DMS153 (cell line): ENCODE results near the gene METTL1.
A peak's percentile ranks its signal among the peaks of the same experiment; 100 is the strongest.

Experiments
- DNase-seq: peaks from one replicate; lab custom pipeline; 2025; lab: John Stamatoyannopoulos, UW

The METTL1 gene

GRCh38 chr12:57767305-57767698, 4.6 kb downstream of the METTL1 start:
- DNase-seq, result no peak

GRCh38 chr12:57766464-57767304, 5.2 kb downstream of the METTL1 start, which contains the start of gene CYP27B1:
Gene CYP27B1 (minus strand): TSS chr12:57767078. CDS start chr12:57767041, 37 bp downstream.
- no peak for DNase-seq

- no peak for DNase-seq
These were observed 6.0 kb downstream of the METTL1 start for GRCh38 chr12:57765698-57766463.

GRCh38 chr12:57765003-57765697, 6.8 kb downstream of the METTL1 start:
- DNase-seq, result no peak

- peak; percentile 26 for DNase-seq
These were observed 7.3 kb downstream of the METTL1 start for GRCh38 chr12:57764662-57765002.

- DNase-seq, result no peak
These were observed 7.8 kb downstream of the METTL1 start for GRCh38 chr12:57763881-57764661.

- DNase-seq, result no peak
These were observed 9.4 kb downstream of the METTL1 start for GRCh38 chr12:57762463-57762862.

GRCh38 chr12:57761391-57761998, 10.4 kb downstream of the METTL1 start:
- no peak for DNase-seq

GRCh38 chr12:57760347-57760982, 11.4 kb downstream of the METTL1 start:
- DNase-seq, result no peak

- DNase-seq, result no peak
These were observed 12.4 kb downstream of the METTL1 start for GRCh38 chr12:57759360-57759980.

- no peak for DNase-seq
These were observed 13.1 kb downstream of the METTL1 start for GRCh38 chr12:57758552-57759359.

- DNase-seq, result no peak
These were observed 14.1 kb downstream of the METTL1 start for GRCh38 chr12:57757771-57758170.

- no peak for DNase-seq
These were observed 15.2 kb downstream of the METTL1 start for GRCh38 chr12:57756406-57757341.

GRCh38 chr12:57755454-57756372, 16.2 kb downstream of the METTL1 start:
- DNase-seq, result no peak

- no peak for DNase-seq
These were observed 16.8 kb downstream of the METTL1 start for GRCh38 chr12:57755194-57755453.

- DNase-seq, result peak; percentile 49
These were observed 17.3 kb downstream of the METTL1 start, which contains the start of gene MARCHF9 for GRCh38 chr12:57754411-57755193. Gene MARCHF9 (plus strand): TSS chr12:57755103. CDS start chr12:57755529, 426 bp downstream.
